Neuronal stem cell (in vitro differentiated cells): ENCODE data around the gene CCDC91.
"Not testable (repeated sequence)": the region's sequence is repeated elsewhere in the genome, so short reads cannot be mapped to it uniquely, and the experiment has no call there.

Source experiments
- DNase-seq: peaks from one replicate; pipeline ENCODE4 v3.0.0-alpha.2; 2013; ENCODE audit warnings: low spot score
- H2AFZ ChIP-seq: one replicate; pipeline ENCODE4 v1.6.1; 2013; ENCODE audit warnings: mild to moderate bottlenecking, low read length, inconsistent platforms
- H2AK5ac ChIP-seq: 2 replicates; pipeline ENCODE4 v1.6.1; 2013; ENCODE audit warnings: low read depth, mild to moderate bottlenecking, inconsistent platforms, low read length, moderate library complexity, mixed read lengths
- H2BK120ac ChIP-seq: 2 replicates; pipeline ENCODE4 v1.6.1; 2013; ENCODE audit warnings: low read depth, mild to moderate bottlenecking, inconsistent platforms, low read length, moderate library complexity, mixed read lengths
- H2BK12ac ChIP-seq: one replicate; pipeline ENCODE4 v1.6.1; 2013; ENCODE audit warnings: low read length, inconsistent platforms
- H2BK15ac ChIP-seq: 2 replicates; pipeline ENCODE4 v1.6.1; 2013; ENCODE audit warnings: mild to moderate bottlenecking, low read length, inconsistent platforms, mixed read lengths
- H2BK5ac ChIP-seq: one replicate; pipeline ENCODE4 v1.6.1; 2013; ENCODE audit warnings: inconsistent platforms, mild to moderate bottlenecking, low read length, moderate library complexity
- H3K14ac ChIP-seq: one replicate; pipeline ENCODE4 v1.6.1; 2013; ENCODE audit warnings: low read length, inconsistent platforms
- H3K18ac ChIP-seq: 2 replicates; pipeline ENCODE4 v1.6.1; 2013; ENCODE audit warnings: low read length, inconsistent platforms
- H3K23ac ChIP-seq: 2 replicates; pipeline ENCODE4 v1.6.1; 2013; ENCODE audit warnings: low read depth, mild to moderate bottlenecking, mixed read lengths, low read length, inconsistent platforms; ENCODE audit not compliant: poor library complexity
- H3K27ac ChIP-seq: replicated peaks from 3 replicates; pipeline ENCODE4 v1.5.1; 2013; ENCODE audit warnings: low read length, inconsistent platforms
- H3K27me3 ChIP-seq, 3 experiments: 2 replicates each; pipeline ENCODE4 v1.6.1; 2013; ENCODE audit warnings: low read length in 3 of 3, mild to moderate bottlenecking in 2 of 3, inconsistent platforms in 1 of 3, low read depth in 1 of 3, mixed read lengths in 1 of 3, moderate library complexity in 1 of 3; ENCODE audit not compliant: control insufficient read depth in 3 of 3, insufficient read depth in 3 of 3
- H3K36me3 ChIP-seq, 2 donors: replicated peaks in 1 of 2; 2 replicates each; pipeline ENCODE4 v1.6.1; 2013; ENCODE audit warnings: low read length in 2 of 2; ENCODE audit not compliant: control insufficient read depth in 2 of 2, insufficient read depth in 2 of 2
- H3K4ac ChIP-seq: 2 replicates; pipeline ENCODE4 v1.6.1; 2013; ENCODE audit warnings: inconsistent platforms, mild to moderate bottlenecking, low read length, moderate library complexity
- H3K4me1 ChIP-seq, 2 donors: 1 replicate in 1 of 2; 2 replicates in 1 of 2; pipeline ENCODE4 v1.6.1; 2013; ENCODE audit warnings: low read length in 2 of 2, low read depth in 1 of 2; ENCODE audit not compliant: control insufficient read depth in 2 of 2, insufficient read depth in 1 of 2
- H3K4me2 ChIP-seq: one replicate; pipeline ENCODE4 v1.6.1; 2013; ENCODE audit warnings: mild to moderate bottlenecking, low read length, inconsistent platforms; ENCODE audit not compliant: insufficient read depth, poor library complexity, severe bottlenecking
- H3K4me3 ChIP-seq, 2 donors: 2 replicates each; pipeline ENCODE4 v1.5.1; 2013; ENCODE audit warnings: low read length in 2 of 2, mild to moderate bottlenecking in 2 of 2, inconsistent platforms in 1 of 2, moderate library complexity in 1 of 2
- H3K79me1 ChIP-seq: one replicate; pipeline ENCODE4 v1.6.1; 2013; ENCODE audit warnings: low read depth, mild to moderate bottlenecking, inconsistent platforms, low read length, moderate library complexity
- H3K9ac ChIP-seq: one replicate; pipeline ENCODE4 v1.6.1; 2013; ENCODE audit warnings: mild to moderate bottlenecking, low read depth, low read length, inconsistent platforms; ENCODE audit not compliant: poor library complexity
- H3K9me3 ChIP-seq, 2 donors: replicated peaks in 1 of 2; 2 replicates each; pipeline versions ENCODE3 to v1.6.1; 2013; ENCODE audit warnings: low read length in 2 of 2, mild to moderate bottlenecking in 2 of 2, inconsistent platforms in 1 of 2, low read depth in 1 of 2, mixed read lengths in 1 of 2, moderate library complexity in 1 of 2; ENCODE audit not compliant: control insufficient read depth in 2 of 2, insufficient read depth in 1 of 2
- H4K8ac ChIP-seq: one replicate; pipeline ENCODE4 v1.6.1; 2013; ENCODE audit warnings: low read depth, mild to moderate bottlenecking, inconsistent platforms, low read length, moderate library complexity
- H4K91ac ChIP-seq: one replicate; pipeline ENCODE4 v1.6.1; 2013; ENCODE audit warnings: low read length, low read depth, mild to moderate bottlenecking, inconsistent platforms; ENCODE audit not compliant: poor library complexity
- WGBS, 2 donors: extraction: QIAGEN DNeasy Blood & Tissue Kit; methylation state at CpG; one replicate each; pipeline ENCODE4 v1.1.7; 2013; ENCODE audit warnings: missing lambda C conversion rate in 2 of 2, mixed read lengths in 1 of 2; ENCODE audit not compliant: insufficient read length in 2 of 2, insufficient replicate concordance in 1 of 2; ENCODE audit errors: extremely low coverage in 2 of 2; 5-methylcytosine and 5-hydroxymethylcytosine counted together

The CCDC91 gene

GRCh38 chr12:28471762-28472161 is 281.5 kb downstream of the CCDC91 start:
- not testable (repeated sequence) for H3K36me3 ChIP-seq, H3K14ac ChIP-seq, H2BK15ac ChIP-seq, H3K4me2 ChIP-seq, H4K8ac ChIP-seq, H2BK5ac ChIP-seq, H3K9ac ChIP-seq, H2AK5ac ChIP-seq, H2BK12ac ChIP-seq, H4K91ac ChIP-seq, H3K9me3 ChIP-seq, H3K4me1 ChIP-seq, H3K4ac ChIP-seq, H2BK120ac ChIP-seq, H3K18ac ChIP-seq, H3K79me1 ChIP-seq, H3K27me3 ChIP-seq, H3K27ac ChIP-seq, DNase-seq, H3K23ac ChIP-seq, H2AFZ ChIP-seq, H3K4me3 ChIP-seq
- no CpG with 5 or more reads among the region's 9 CpGs for WGBS, 2 donors

GRCh38 chr12:28476206-28476605 is 285.9 kb downstream of the CCDC91 start:
- not testable (repeated sequence) for H3K18ac ChIP-seq, H3K14ac ChIP-seq, H3K4me3 ChIP-seq, H2AK5ac ChIP-seq, H3K27me3 ChIP-seq, H3K4me1 ChIP-seq, H2BK120ac ChIP-seq, H2BK15ac ChIP-seq, H3K9me3 ChIP-seq, H2BK5ac ChIP-seq, H3K9ac ChIP-seq, H3K23ac ChIP-seq, H2AFZ ChIP-seq, H3K36me3 ChIP-seq, H3K27ac ChIP-seq, H4K91ac ChIP-seq, H3K4me2 ChIP-seq, H3K4ac ChIP-seq, H2BK12ac ChIP-seq, H3K79me1 ChIP-seq, H4K8ac ChIP-seq
- peak; percentile 36 for DNase-seq
- no CpG with 5 or more reads among the region's 3 CpGs for WGBS, 2 donors

GRCh38 chr12:28479097-28479496 is 288.8 kb downstream of the CCDC91 start:
- not testable (repeated sequence) for H3K14ac ChIP-seq, H3K79me1 ChIP-seq, H3K27ac ChIP-seq, H2AK5ac ChIP-seq, H3K9me3 ChIP-seq, H3K4ac ChIP-seq, H3K23ac ChIP-seq, H2BK120ac ChIP-seq, H3K4me1 ChIP-seq, H3K27me3 ChIP-seq, H3K18ac ChIP-seq, H3K4me2 ChIP-seq, H2AFZ ChIP-seq, H2BK12ac ChIP-seq, H3K9ac ChIP-seq, H3K4me3 ChIP-seq, DNase-seq, H4K8ac ChIP-seq, H2BK15ac ChIP-seq, H4K91ac ChIP-seq, H2BK5ac ChIP-seq, H3K36me3 ChIP-seq
- WGBS, 2 donors, result no CpG with 5 or more reads among the region's 1 CpG

- WGBS, 2 donors, result no CpG with 5 or more reads among the region's 1 CpG
- no peak overlapping the region for H2AFZ ChIP-seq
- H4K8ac ChIP-seq, result no peak overlapping the region
- no peak overlapping the region for H3K18ac ChIP-seq
- H3K14ac ChIP-seq, result no peak overlapping the region
- no peak overlapping the region for H3K4me2 ChIP-seq
- H3K23ac ChIP-seq, result no peak overlapping the region
- no peak overlapping the region for H2BK120ac ChIP-seq
- H3K4ac ChIP-seq, result no peak overlapping the region
- no peak overlapping the region for H2AK5ac ChIP-seq
- no peak for DNase-seq
- H2BK5ac ChIP-seq, result no peak overlapping the region
- H3K4me3 ChIP-seq, result no peak overlapping the region
- no peak overlapping the region for H3K27ac ChIP-seq
- no peaks in the 10 kb centered on the region for H3K36me3 ChIP-seq
- H3K79me1 ChIP-seq, result no peaks in the 10 kb centered on the region
- no peak overlapping the region for H4K91ac ChIP-seq
- no peak overlapping the region for H2BK15ac ChIP-seq
- H3K9me3 ChIP-seq, result no peaks in the 10 kb centered on the region
- no peak overlapping the region for H2BK12ac ChIP-seq
- peaks cover 0 to 2% of the 10 kb centered on the region in 2 donors for H3K4me1 ChIP-seq
- H3K9ac ChIP-seq, result no peak overlapping the region
- H3K27me3 ChIP-seq, result no peaks in the 10 kb centered on the region
Observed at GRCh38 chr12:28479683-28480082, 289.4 kb downstream of the CCDC91 start.
